ENCODE results near the gene MOB1A.

DNA sequence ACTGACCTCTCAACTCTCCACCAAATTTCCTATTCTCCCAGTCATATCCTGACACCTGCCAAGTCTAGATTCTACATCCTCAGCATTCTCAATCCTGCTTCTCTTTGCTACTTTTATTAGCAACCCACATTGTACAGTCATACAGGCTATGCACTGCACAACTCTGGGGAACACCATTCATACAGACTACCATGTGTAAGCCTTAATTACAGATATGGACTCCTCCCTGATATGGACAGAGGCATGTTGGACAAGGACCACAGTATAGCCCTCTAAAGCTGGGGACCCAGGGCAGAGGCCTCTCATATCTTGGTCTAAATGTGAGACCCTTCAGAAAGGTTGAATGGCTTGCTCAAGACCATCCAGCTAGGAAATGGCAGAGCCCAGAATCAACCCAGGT, 67.3 kb downstream of the MOB1A start:
- TF ChIP-seq, protein P1, sequence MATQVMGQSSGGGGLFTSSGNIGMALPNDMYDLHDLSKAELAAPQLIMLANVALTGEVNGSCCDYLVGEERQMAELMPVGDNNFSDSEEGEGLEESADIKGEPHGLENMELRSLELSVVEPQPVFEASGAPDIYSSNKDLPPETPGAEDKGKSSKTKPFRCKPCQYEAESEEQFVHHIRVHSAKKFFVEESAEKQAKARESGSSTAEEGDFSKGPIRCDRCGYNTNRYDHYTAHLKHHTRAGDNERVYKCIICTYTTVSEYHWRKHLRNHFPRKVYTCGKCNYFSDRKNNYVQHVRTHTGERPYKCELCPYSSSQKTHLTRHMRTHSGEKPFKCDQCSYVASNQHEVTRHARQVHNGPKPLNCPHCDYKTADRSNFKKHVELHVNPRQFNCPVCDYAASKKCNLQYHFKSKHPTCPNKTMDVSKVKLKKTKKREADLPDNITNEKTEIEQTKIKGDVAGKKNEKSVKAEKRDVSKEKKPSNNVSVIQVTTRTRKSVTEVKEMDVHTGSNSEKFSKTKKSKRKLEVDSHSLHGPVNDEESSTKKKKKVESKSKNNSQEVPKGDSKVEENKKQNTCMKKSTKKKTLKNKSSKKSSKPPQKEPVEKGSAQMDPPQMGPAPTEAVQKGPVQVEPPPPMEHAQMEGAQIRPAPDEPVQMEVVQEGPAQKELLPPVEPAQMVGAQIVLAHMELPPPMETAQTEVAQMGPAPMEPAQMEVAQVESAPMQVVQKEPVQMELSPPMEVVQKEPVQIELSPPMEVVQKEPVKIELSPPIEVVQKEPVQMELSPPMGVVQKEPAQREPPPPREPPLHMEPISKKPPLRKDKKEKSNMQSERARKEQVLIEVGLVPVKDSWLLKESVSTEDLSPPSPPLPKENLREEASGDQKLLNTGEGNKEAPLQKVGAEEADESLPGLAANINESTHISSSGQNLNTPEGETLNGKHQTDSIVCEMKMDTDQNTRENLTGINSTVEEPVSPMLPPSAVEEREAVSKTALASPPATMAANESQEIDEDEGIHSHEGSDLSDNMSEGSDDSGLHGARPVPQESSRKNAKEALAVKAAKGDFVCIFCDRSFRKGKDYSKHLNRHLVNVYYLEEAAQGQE (IDR thresholded peaks at IDR 0.05; ENCODE audit: insufficient replicate concordance, low read depth), result no peak
- TF ChIP-seq, protein P2, sequence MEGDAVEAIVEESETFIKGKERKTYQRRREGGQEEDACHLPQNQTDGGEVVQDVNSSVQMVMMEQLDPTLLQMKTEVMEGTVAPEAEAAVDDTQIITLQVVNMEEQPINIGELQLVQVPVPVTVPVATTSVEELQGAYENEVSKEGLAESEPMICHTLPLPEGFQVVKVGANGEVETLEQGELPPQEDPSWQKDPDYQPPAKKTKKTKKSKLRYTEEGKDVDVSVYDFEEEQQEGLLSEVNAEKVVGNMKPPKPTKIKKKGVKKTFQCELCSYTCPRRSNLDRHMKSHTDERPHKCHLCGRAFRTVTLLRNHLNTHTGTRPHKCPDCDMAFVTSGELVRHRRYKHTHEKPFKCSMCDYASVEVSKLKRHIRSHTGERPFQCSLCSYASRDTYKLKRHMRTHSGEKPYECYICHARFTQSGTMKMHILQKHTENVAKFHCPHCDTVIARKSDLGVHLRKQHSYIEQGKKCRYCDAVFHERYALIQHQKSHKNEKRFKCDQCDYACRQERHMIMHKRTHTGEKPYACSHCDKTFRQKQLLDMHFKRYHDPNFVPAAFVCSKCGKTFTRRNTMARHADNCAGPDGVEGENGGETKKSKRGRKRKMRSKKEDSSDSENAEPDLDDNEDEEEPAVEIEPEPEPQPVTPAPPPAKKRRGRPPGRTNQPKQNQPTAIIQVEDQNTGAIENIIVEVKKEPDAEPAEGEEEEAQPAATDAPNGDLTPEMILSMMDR (IDR thresholded peaks at IDR 0.05; ENCODE audit: insufficient read depth, low read length), result no peak
- no peak for TF ChIP-seq POLR2AphosphoS5 (IDR thresholded peaks at IDR 0.05; ENCODE audit: low read depth)

Data from HL-60 (cell line).